ENCODE measurements around the gene TMPRSS13.

The TMPRSS13 gene

GRCh38 chr11:117874253-117874909, 54.8 kb downstream of the TMPRSS13 start:
- TF ChIP-seq CTCF (IDR thresholded peaks at IDR 0.05; ENCODE audit: low read depth, low read length, missing control alignments), result no peak
- no peak for DNase-seq (ENCODE audit: low read depth)
- H3K4me3 ChIP-seq (ENCODE audit: low read depth, low read length), result no peak overlapping the region
- in situ Hi-C loops (cut with HindIII; ENCODE audit: low sequenced_read_pairs), result no loop called here

DNA sequence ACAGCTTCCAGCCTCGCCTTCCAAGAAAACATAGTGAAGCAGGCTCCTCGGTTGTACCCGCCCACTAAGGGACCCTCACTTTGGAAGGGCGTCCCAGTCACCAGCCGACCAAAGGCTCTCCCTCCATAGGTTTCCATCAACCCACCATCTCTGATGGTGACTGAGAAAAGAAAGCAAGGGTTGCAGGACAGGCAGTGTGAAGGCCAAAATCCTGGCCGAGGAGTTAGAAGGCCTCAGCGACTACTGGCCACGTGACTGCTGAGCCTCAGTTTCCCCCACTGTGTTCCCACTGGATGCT, 55.4 kb downstream of the TMPRSS13 start:
- no peak for TF ChIP-seq CTCF (IDR thresholded peaks at IDR 0.05; ENCODE audit: low read depth, low read length, missing control alignments)
- H3K4me3 ChIP-seq (ENCODE audit: low read depth, low read length), result no peak overlapping the region
- in situ Hi-C loops (cut with HindIII; ENCODE audit: low sequenced_read_pairs), result no loop called here
- no peak for DNase-seq (ENCODE audit: low read depth)

DNA sequence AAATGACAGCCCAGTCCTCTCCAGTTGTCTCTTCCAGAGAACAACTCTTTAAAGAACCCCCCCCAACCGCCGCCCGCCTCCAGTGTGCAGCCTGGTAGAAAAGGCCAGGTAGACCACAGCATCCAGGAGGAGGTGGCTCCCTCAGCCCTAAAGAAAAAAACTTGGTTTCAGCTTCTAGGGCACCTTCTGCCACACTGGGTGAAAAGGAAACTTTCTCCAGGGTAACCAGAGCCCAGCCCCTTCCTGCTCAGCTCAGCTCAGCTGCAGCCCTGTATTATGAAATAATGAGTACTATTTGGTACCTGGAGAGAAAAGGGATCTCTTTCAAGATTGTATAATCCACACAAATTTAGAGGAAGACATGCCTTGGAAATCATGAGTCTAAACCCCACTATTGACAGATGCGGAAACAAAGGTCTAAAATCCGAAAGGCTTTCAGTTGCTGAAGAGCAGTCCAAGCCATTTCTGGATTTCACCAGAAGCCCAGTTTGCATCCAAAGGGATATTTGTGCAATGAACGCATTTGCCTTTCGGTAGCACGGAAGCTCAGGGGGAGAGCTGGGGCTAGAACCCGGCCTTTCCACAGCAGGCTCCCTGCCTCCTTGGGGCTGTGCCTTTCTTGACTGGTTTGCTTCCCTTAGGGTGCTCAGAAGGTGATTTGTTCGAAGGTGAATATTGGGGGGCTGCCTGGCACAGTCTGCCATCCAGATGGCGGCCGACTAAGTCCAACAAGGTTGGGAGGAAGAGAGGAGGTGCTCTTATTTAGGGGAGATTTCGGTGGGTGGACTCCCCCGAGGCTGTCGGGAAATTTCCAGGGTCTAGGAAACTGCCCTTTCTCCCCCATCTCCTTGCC, 56.0 kb downstream of the TMPRSS13 start:
- DNase-seq (ENCODE audit: low read depth), result no peak
- no peak for TF ChIP-seq CTCF (IDR thresholded peaks at IDR 0.05; ENCODE audit: low read depth, low read length, missing control alignments)
- in situ Hi-C loops (cut with HindIII; ENCODE audit: low sequenced_read_pairs), result no loop called here
- no peak overlapping the region for H3K4me3 ChIP-seq (ENCODE audit: low read depth, low read length)

GRCh38 chr11:117872420-117872961, 56.7 kb downstream of the TMPRSS13 start:
- H3K4me3 ChIP-seq (ENCODE audit: low read depth, low read length), result no peak overlapping the region
- in situ Hi-C loops (cut with HindIII; ENCODE audit: low sequenced_read_pairs), result no loop called here
- no peak for DNase-seq (ENCODE audit: low read depth)
- TF ChIP-seq CTCF (IDR thresholded peaks at IDR 0.05; ENCODE audit: low read depth, low read length, missing control alignments), result no peak

DNA sequence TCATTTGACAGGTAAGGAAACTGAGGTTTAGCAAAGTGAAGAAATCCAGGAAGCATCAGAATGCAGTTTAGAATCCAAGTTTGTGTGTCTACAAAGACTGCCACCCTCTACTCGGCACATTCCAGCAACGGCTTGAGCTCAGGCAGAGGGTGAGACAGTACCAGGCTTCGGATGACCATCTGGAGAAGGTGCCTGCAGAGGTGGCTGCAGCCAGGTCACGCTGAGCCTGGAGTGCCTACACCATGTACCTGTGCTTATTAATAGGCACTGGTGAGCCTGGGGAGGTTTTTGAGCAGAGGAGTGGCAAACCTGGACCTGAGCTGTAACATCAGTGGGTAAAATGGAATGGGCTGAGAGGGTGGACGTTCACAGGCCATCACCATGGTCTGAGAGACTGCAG, 57.4 kb downstream of the TMPRSS13 start:
- no peak for DNase-seq (ENCODE audit: low read depth)
- H3K4me3 ChIP-seq (ENCODE audit: low read depth, low read length), result no peak overlapping the region
- in situ Hi-C loops (cut with HindIII; ENCODE audit: low sequenced_read_pairs), result no loop called here
- no peak for TF ChIP-seq CTCF (IDR thresholded peaks at IDR 0.05; ENCODE audit: low read depth, low read length, missing control alignments)

GRCh38 chr11:117871160-117871559, 58.0 kb downstream of the TMPRSS13 start:
- in situ Hi-C loops (cut with HindIII; ENCODE audit: low sequenced_read_pairs), result no loop called here
- no peak for TF ChIP-seq CTCF (IDR thresholded peaks at IDR 0.05; ENCODE audit: low read depth, low read length, missing control alignments)
- no peak overlapping the region for H3K4me3 ChIP-seq (ENCODE audit: low read depth, low read length)
- DNase-seq (ENCODE audit: low read depth), result no peak
